HG02763 (cell line): ENCODE measurements around the gene EEF1G.

Experiments used
- ATAC-seq: cut with Tn5 transposase; IDR thresholded peaks from one replicate; pipeline ENCODE4 v1.9.1; 2021; ENCODE audit warnings: mild to moderate bottlenecking, moderate library complexity; ENCODE audit not compliant: unreplicated experiment

Gene EEF1G

GRCh38 chr11:62542111-62542745, 31.5 kb downstream of the EEF1G start:
- no peak for ATAC-seq

- peak; percentile 35 for ATAC-seq
Observed at GRCh38 chr11:62540804-62541701, 32.6 kb downstream of the EEF1G start.

- no peak for ATAC-seq
Observed at GRCh38 chr11:62539238-62539925, 34.3 kb downstream of the EEF1G start.

- ATAC-seq, result no peak
Observed at GRCh38 chr11:62538470-62539237, 35.0 kb downstream of the EEF1G start.

DNA sequence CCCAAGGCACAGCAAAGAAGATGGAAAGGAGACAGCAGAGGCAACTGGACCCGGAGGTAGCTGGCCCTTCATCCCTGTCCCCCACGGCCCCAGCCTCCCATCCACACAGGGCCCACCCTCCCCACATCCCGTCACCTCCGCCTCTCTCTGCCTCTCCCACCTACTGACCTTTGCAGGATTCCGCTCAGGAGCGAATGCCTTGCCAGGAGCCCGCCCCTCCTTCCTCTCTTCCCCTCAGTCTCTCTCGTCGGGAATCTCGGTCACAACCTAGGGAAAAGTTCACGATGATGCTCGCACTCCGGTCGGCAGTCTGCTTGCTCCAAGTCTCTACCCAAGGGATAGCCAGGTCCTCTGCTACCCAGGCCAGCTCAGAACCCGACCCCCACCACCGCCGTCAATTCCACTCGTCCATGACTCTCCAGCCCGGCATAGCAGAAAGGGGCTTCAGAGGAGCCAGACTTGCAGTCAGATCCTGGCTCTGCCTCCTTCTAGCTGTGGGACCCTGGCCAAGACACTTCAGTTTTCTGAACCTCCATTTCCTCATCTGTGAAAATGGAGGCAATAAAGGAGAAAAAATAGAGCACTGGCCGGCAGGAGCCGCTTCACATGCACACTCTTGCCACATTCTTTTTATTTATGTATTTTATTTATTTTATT, 37.3 kb downstream of the EEF1G start:
- no peak for ATAC-seq

DNA sequence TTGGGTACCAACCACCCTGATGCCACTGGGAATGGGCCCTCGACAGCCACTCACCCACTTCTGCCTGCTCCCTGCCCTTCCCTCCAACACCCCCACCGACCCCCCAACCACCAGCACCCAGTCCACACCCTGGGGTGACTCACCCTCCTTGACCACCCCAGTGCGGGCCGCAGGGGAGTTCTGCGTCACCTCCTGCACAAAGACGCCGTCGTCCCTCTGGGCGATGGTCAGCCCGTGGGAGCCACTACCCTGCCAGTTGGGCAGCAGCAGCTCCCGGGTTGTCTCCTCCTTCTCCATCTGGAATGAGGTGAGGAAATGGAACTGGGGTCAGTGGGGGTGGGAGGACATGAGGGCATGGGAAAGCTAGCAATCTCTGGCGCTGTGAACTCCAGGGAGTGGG, 37.9 kb downstream of the EEF1G start:
- no peak for ATAC-seq

DNA sequence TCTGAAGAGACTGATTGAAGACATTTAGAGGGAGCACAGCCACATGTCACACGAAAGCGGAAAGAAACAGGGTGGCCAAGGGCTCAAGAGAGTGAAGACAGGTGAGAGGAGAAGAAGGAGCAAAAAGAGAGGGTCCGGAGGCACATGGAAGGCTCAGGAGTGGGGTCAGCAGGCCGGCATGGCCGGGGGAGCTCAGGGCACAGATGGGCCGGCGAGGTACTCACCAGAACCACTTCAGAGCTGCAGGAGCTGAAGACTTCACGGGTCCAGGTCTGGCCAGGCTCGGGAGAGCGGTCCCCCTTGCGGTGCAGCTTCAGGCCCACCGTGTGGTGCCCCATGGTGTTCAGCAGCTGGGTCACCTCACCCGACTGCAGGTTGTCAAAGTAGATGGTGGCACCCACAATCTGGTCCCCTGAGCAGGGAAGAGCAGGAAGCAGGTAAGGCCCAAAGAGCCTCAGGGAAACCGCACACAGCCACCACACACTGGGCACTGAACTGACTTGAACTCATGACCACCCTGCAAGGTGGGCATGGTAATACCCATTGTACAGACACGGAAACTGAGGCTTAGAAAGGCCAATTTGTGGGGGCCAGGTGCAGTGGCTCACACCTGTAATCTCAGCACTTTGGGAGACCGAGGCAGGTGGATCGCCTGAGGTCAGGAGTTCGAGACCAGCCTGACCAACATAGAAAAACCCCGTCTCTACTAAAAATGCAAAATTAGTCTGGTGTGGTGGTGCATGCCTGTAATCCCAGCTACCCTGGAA, 38.7 kb downstream of the EEF1G start:
- no peak for ATAC-seq

DNA sequence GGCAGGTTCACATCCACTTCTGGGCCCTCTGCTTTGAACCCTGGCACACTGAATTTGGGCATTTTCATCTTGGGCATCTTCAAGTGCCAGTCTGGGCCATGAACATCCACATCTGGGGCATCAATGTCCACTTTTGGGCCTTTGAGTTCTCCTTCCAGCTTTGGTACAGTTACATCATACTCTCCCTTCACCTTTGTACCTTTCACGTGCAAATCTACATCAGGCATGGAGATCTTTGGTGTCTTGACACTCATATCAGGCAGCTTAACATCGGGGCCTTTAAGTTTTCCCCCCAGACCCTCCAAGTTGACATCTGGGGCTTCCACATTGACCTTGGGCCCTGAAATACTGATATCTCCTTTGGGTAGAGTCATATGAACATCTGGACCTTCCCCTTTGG, 41.6 kb downstream of the EEF1G start:
- no peak for ATAC-seq

DNA sequence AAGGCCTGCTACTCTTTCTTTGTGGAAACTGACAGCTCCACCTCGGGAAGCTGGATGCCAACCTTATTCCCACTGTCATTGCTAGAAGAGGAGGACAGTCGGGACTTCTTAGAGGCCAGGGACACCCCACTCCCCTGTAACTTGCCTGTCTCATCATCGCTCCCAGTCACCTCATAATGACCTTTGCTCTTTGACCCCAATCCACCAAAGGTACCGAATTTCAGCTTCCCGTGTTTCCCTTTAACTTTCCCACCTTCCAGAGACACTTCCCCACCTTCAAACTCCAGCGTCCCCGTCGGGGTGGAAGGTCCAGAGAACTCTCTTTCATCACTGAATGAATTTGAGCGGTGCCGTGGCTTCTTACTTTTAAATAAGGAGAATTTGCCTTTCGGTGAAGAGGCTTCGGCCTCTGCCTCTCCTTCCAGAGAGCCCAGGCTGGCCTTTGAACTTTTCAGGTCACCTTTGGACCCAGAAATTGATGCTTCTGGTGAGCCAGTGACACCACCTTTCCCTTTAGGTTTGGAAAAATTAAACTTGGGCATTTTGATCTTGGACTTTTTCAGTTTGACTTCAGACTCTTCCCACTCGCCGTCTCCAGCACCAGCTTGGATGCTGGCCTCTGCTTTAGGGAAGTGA, 56.8 kb downstream of the EEF1G start:
- no peak for ATAC-seq

DNA sequence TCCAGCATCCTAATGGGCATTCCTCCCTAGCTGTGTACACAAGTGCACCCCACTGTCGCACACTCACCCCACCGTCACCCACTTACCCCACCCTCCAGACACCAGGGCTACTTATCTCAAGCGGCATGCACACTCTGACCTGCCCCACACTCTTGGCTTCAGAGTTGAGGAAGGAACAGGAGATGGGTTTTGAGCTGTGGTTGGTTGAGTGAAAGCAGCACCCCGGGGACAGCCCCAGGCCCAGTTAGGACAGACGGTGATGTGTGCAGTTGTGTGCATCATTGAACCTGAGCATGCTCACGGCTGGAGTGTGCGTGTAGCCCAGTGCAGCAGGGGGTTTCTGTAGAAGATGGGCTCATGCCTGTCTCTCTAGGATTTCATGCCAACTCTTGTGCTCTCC, 59.5 kb downstream of the EEF1G start:
- no peak for ATAC-seq

DNA sequence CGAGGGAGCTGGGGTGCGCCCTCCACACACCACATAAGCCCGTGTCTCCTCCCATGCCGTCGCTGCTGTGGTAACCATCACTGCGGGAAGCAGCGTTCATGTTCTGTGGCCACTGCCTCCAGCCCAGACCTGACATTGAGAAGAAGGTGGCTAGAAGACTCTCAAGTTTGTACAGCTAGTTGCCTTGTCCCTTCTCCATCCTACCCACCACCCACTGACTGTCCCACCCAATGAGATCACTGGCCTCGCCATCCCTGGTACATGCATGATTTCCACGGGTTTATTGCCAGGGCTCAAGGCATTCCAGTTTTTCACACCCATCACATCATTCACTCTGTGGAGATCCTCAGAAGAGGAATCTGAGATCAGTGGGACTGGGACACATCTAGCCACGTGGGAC, 60.1 kb downstream of the EEF1G start:
- ATAC-seq, result no peak

DNA sequence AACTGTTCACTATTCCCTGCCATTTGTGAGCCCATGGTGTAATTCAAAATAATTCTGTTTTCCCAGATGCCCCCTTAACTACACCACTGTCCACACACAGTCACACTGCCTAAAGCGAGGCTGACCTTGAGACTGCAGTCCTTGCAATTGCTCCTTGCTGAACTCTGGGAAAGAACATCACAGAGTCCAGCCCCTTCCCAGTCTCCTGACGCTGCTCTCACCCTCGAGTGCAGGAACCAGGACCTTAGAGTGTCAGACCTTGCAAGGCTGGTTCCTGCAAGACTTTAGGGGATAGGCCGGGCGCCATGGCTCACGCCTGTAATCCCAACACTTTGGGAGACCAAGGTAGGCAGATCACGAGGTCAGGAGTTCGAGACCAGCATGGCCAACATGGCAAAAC, 60.7 kb downstream of the EEF1G start:
- ATAC-seq, result no peak
